Stomach (tissue), 9 donors: ENCODE data around the gene NPAS2. TPM values are rescaled to one million over a fixed set of nuclear protein-coding genes. Genes with fewer than 3 reads are reported as not detected.

Source experiments
- DNase-seq, 2 donors: peaks; one replicate each; pipeline versions ENCODE4 v3.0.0 to v3.0.0-alpha.2; 2013 to 2019
- H3K27ac ChIP-seq, 5 donors: fragments of 200-600 bp in 4 of 5; sonication (generic) in 4 of 5; one replicate each; pipeline ENCODE4 v1.5.1; 2013 to 2019; ENCODE audit warnings: mild to moderate bottlenecking in 1 of 5, moderate library complexity in 1 of 5
- H3K27me3 ChIP-seq, 3 donors: fragments of 200-600 bp; sonication (generic); one replicate each; pipeline ENCODE4 v1.5.1; 2017 to 2019; ENCODE audit warnings: mixed run types in 1 of 3
- H3K36me3 ChIP-seq, 4 donors: fragments of 200-600 bp; sonication (generic); 1 replicate in 3 of 4; 2 replicates in 1 of 4; pipeline ENCODE4 v1.5.1; 2016 to 2019
- H3K4me1 ChIP-seq, 4 donors: fragments of 200-600 bp; sonication (generic); one replicate each; pipeline ENCODE4 v1.5.1; 2016 to 2019
- H3K4me3 ChIP-seq, 4 donors: fragments of 200-600 bp; sonication (generic) in 3 of 4; one replicate each; pipeline ENCODE4 v1.5.1; 2016 to 2019; ENCODE audit warnings: mild to moderate bottlenecking in 1 of 4
- H3K9me3 ChIP-seq, 4 donors: fragments of 200-600 bp; sonication (generic); one replicate each; pipeline ENCODE4 v1.5.1; 2016 to 2019
- EP300 ChIP-seq: sonication (generic); formaldehyde crosslinking; IDR thresholded peaks from one replicate; pipeline ENCODE4 v1.6.1; 2017; ENCODE audit warnings: antibody characterized with exemption
- POLR2A ChIP-seq, 4 donors: fragments of 450-650 bp; IDR thresholded peaks; one replicate each; pipeline ENCODE4 v1.6.1; 2016; ENCODE audit warnings: antibody characterized with exemption in 4 of 4, control low read depth in 2 of 4, mild to moderate bottlenecking in 1 of 4, moderate library complexity in 1 of 4
- POLR2AphosphoS5 ChIP-seq, 3 donors: sonication (generic); formaldehyde crosslinking; IDR thresholded peaks; one replicate each; pipeline ENCODE4 v1.6.1; 2016; ENCODE audit warnings: antibody characterized with exemption in 3 of 3
- WGBS, 5 donors: extraction: QIAGEN DNeasy Blood & Tissue Kit in 3 of 5; methylation state at CpG; one replicate each; pipeline versions ENCODE4 v1.1.5 to v1.1.7; 2013 to 2018; 5-methylcytosine and 5-hydroxymethylcytosine counted together
- intact Hi-C: fragments of 100-400 bp; cut with DNase I; formaldehyde crosslinking; loops from one replicate; pipeline ENCODE4 v1.15.1; 2023; ENCODE audit warnings: low total_unique reads
- polyA plus RNA-seq, 3 donors: library from polyadenylated mRNA; stranded (reverse); fragments of 200-250 nt; gene quantifications; one replicate each; pipeline ENCODE4 v1.2.3, GENCODE V29; 2013
- total RNA-seq, 5 donors: library from RNA; depleted of rRNA; stranded (reverse); fragments of >200 nt; gene quantifications; one replicate each; pipeline versions ENCODE4 v1.1.0 to v1.2.3, GENCODE V29; 2014 to 2016
- TF ChIP-seq, protein P1 (sequence below), 7 experiments: fragments of 450-650 bp in 4 of 7; fragments of 200-600 bp in 3 of 7; sonication (generic) in 3 of 7; IDR thresholded peaks; one replicate each; pipeline ENCODE4 v1.5.1; 2016 to 2019; ENCODE audit warnings: antibody characterized with exemption in 7 of 7, control low read depth in 2 of 7, mild to moderate bottlenecking in 1 of 7
- donor health status: healthy with polysubstance abuse.
- donor health status: Bipolar disorder and iron deficiency.
- donor health status: healthy.

NPAS2 gene
- total and polyA plus RNA-seq, 8 donors, result 13.1 to 148 (median 28.0) TPM

DNA sequence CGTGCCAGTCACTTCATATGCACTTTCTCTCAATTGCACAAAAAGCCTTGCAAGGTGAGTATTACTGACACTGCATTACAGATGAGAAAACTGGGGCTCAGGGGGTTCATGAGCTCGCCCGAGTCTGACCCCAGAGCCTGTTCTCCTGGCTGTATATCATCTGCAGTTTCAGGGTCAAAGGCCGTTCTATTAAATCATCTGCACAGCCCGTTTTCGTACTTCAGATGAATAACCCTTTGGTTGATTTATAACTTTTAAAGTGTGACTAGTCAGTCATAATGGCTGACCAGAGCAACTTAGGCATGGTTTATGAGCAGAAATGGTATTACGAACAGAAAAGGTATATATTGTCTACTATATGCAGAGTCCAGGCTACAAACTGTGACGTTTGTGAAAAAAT, 35.3 kb upstream of the NPAS2 start:
- Histone ChIP-seq H3K4me3 (no peak overlapping the region), H3K27ac (no peak overlapping the region), H3K9me3 (no peaks in the 10 kb centered on the region), H3K4me1 (peaks cover 5 to 26% (median 11%) of the 10 kb centered on the region in 4 donors), H3K27me3 (no peaks in the 10 kb centered on the region), H3K36me3 (no peaks in the 10 kb centered on the region)
- DNase-seq, result no peak
- WGBS, 5 donors, result 76 to 91% (median 85%) methylated on average over 8 of the region's 8 CpGs
- TF ChIP-seq EP300 (no peak), POLR2AphosphoS5 (IDR thresholded peaks at IDR 0.05) (no peak), POLR2A (IDR thresholded peaks at IDR 0.05) (no peak)
- TF ChIP-seq, protein P1, sequence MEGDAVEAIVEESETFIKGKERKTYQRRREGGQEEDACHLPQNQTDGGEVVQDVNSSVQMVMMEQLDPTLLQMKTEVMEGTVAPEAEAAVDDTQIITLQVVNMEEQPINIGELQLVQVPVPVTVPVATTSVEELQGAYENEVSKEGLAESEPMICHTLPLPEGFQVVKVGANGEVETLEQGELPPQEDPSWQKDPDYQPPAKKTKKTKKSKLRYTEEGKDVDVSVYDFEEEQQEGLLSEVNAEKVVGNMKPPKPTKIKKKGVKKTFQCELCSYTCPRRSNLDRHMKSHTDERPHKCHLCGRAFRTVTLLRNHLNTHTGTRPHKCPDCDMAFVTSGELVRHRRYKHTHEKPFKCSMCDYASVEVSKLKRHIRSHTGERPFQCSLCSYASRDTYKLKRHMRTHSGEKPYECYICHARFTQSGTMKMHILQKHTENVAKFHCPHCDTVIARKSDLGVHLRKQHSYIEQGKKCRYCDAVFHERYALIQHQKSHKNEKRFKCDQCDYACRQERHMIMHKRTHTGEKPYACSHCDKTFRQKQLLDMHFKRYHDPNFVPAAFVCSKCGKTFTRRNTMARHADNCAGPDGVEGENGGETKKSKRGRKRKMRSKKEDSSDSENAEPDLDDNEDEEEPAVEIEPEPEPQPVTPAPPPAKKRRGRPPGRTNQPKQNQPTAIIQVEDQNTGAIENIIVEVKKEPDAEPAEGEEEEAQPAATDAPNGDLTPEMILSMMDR (IDR thresholded peaks at IDR 0.05), result no peak
- intact Hi-C loops, result no loop called here

DNA sequence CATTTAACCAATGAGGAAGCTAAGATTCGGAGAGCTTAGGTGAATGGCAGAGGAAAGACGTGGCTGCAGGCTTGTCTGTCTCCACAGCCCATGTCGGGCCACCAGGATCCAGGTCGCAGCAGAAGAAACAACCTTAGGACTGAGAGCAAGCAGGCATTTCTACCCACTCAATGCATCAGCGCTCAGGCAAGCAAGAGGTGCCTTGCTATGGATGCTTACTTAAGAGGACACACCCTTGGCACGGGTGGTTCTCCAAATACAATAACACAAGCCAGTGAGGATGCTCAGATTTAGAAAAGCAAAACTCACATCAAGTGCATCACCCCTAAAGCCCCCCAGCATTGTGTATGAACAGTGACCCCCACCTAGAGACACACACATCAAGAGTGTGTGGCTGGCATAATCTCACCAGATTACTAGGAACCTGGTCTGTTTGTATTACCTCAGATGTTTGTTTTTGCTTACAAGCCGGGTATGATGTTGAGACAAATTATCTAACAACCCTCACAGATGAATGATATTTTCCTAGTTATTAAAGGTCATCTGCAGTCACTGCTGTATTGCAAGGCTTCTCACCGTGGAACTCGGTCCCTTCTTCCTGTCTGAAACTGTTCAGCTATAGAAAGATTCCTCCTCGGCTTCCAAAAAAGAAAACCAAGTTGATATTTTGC, 34.2 kb upstream of the NPAS2 start:
- H3K4me3 ChIP-seq, result no peak overlapping the region
- 53 to 63% (median 55%) methylated on average over 10 of the region's 10 CpGs for WGBS, 5 donors
- intact Hi-C loops, result no loop called here
- no peak for TF ChIP-seq POLR2A (IDR thresholded peaks at IDR 0.05)
- no peak for TF ChIP-seq EP300
- TF ChIP-seq, protein P1 (IDR thresholded peaks at IDR 0.05), result no peak
- no peak for TF ChIP-seq POLR2AphosphoS5 (IDR thresholded peaks at IDR 0.05)
- H3K4me1 ChIP-seq, result peaks cover 0 to 18% (median 6%) of the 10 kb centered on the region in 4 donors
- H3K9me3 ChIP-seq, result no peaks in the 10 kb centered on the region
- no peaks in the 10 kb centered on the region for H3K27me3 ChIP-seq
- peak overlapping the region in 3 of 5 donors; percentile 8 to 41 (median 10) for H3K27ac ChIP-seq
- H3K36me3 ChIP-seq, result no peaks in the 10 kb centered on the region
- DNase-seq, result no peak

DNA sequence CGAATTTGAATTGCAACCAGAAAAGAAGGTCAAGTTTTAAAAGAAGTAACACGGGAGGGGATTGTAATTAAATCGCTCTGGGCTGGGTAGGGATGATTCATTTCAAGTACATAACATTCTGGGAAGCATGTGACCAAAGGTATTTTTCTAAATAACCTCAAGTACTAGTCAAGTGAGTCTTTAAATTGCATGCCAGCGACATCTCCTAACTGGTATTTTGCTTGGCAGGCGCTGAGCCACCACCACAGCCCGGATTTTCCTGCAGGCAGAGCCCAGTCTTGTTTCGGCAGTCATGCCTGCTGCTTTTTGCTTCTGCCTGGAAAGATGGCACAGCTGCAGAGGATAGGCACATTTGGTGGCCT, 33.7 kb upstream of the NPAS2 start:
- TF ChIP-seq POLR2A (IDR thresholded peaks at IDR 0.05) (no peak), EP300 (no peak), POLR2AphosphoS5 (IDR thresholded peaks at IDR 0.05) (no peak)
- TF ChIP-seq, protein P1 (IDR thresholded peaks at IDR 0.05), result no peak
- Histone ChIP-seq H3K27ac (peak overlapping the region in 3 of 5 donors; percentile 8 to 41 (median 10)), H3K9me3 (no peaks in the 10 kb centered on the region), H3K4me1 (peaks cover 0 to 15% (median 4%) of the 10 kb centered on the region in 4 donors), H3K4me3 (no peak overlapping the region), H3K27me3 (no peaks in the 10 kb centered on the region), H3K36me3 (no peaks in the 10 kb centered on the region)
- WGBS, 5 donors, result 53 to 72% (median 60%) methylated on average over 7 of the region's 7 CpGs
- DNase-seq, result peak in 1 of 2 donors; percentile 40
- intact Hi-C loops, result no loop called here

GRCh38 chr2:100786985-100787384, 33.0 kb upstream of the NPAS2 start:
- Histone ChIP-seq H3K4me3 (no peak overlapping the region), H3K36me3 (no peaks in the 10 kb centered on the region), H3K27me3 (no peaks in the 10 kb centered on the region), H3K9me3 (no peaks in the 10 kb centered on the region), H3K4me1 (peaks cover 0 to 15% (median 2%) of the 10 kb centered on the region in 4 donors), H3K27ac (no peak overlapping the region)
- TF ChIP-seq, protein P1 (IDR thresholded peaks at IDR 0.05), result no peak
- TF ChIP-seq POLR2AphosphoS5 (IDR thresholded peaks at IDR 0.05) (no peak), POLR2A (IDR thresholded peaks at IDR 0.05) (no peak), EP300 (no peak)
- intact Hi-C loops, result no loop called here
- no peak for DNase-seq
- 81 to 100% (median 95%) methylated on average over 2 of the region's 2 CpGs for WGBS, 5 donors
